ENCODE data around the gene PSMD1. TPM values are rescaled to one million over a fixed set of nuclear protein-coding genes. Genes with fewer than 3 reads are reported as not detected.

PSMD1 gene
- total and polyA plus RNA-seq, 2 donors = 40.4 to 87.6 TPM

- 41% methylated on average over 11 of the region's 11 CpGs for WGBS
- Histone ChIP-seq H3K4me1 (ENCODE audit: control insufficient read depth in 2 of 2, insufficient read depth in 2 of 2, low read length in 2 of 2) (peaks cover 8 to 13% of the 10 kb centered on the region in 2 donors), H3K4me3 (ENCODE audit: low read length in 2 of 2) (peak overlapping the region; percentile 87 to 89), H3K27me3 (ENCODE audit: control insufficient read depth in 2 of 2, insufficient read depth in 1 of 2, low read length in 1 of 2) (peaks cover 0 to 20% of the 10 kb centered on the region in 2 donors), H3K36me3 (ENCODE audit: control insufficient read depth in 2 of 2, insufficient read depth in 2 of 2, low read length in 1 of 2) (no peaks in the 10 kb centered on the region), H3K9me3 (ENCODE audit: control insufficient read depth in 2 of 2, insufficient read depth in 1 of 2, low read length in 1 of 2) (no peaks in the 10 kb centered on the region), H3K27ac (ENCODE audit: low read depth in 1 of 2, low read length in 1 of 2) (peak overlapping the region; percentile 46 to 51)
- peak in 1 of 9 donors; percentile 7 for DNase-seq (ENCODE audit: low read depth in 6 of 9, low spot score in 9 of 9)
Measured at GRCh38 chr2:231197706-231198290, 141.1 kb downstream of the PSMD1 start.

GRCh38 chr2:231198291-231199173 lies 141.9 kb downstream of the PSMD1 start, which contains the start of gene ARMC9:
TSS of gene ARMC9 (plus strand) at chr2:231198631. CDS start at chr2:231206239, 7,608 bp downstream.
- peak within 1 kb of the TSS; percentile 46 to 51 for H3K27ac ChIP-seq (ENCODE audit: low read depth in 1 of 2, low read length in 1 of 2)
- WGBS = 1% methylated on average over 83 of the region's 83 CpGs
- peak; percentile 23 to 84 (median 66) for DNase-seq (ENCODE audit: low read depth in 6 of 9, low spot score in 9 of 9)

GRCh38 chr2:231199219-231199618 lies 142.6 kb downstream of the PSMD1 start:
- Histone ChIP-seq H3K4me3 (ENCODE audit: low read length in 2 of 2) (peak overlapping the region; percentile 87 to 89), H3K9me3 (ENCODE audit: control insufficient read depth in 2 of 2, insufficient read depth in 1 of 2, low read length in 1 of 2) (no peaks in the 10 kb centered on the region), H3K4me1 (ENCODE audit: control insufficient read depth in 2 of 2, insufficient read depth in 2 of 2, low read length in 2 of 2) (peaks cover 8 to 13% of the 10 kb centered on the region in 2 donors), H3K27ac (ENCODE audit: low read depth in 1 of 2, low read length in 1 of 2) (no peak overlapping the region), H3K27me3 (ENCODE audit: control insufficient read depth in 2 of 2, insufficient read depth in 1 of 2, low read length in 1 of 2) (peaks cover 0 to 20% of the 10 kb centered on the region in 2 donors), H3K36me3 (ENCODE audit: control insufficient read depth in 2 of 2, insufficient read depth in 2 of 2, low read length in 1 of 2) (no peaks in the 10 kb centered on the region)
- DNase-seq (ENCODE audit: low read depth in 6 of 9, low spot score in 9 of 9) = no peak
- WGBS = 73% methylated on average over 5 of the region's 5 CpGs

More at GRCh38 chr2:231198291-231199173, 141.9 kb downstream of the PSMD1 start, which contains the start of gene ARMC9:
- peak within 1 kb of the TSS; percentile 87 to 89 for H3K4me3 ChIP-seq (ENCODE audit: low read length in 2 of 2)
- H3K36me3 ChIP-seq (ENCODE audit: control insufficient read depth in 2 of 2, insufficient read depth in 2 of 2, low read length in 1 of 2) = no peaks in the 10 kb centered on the region
- peaks cover 8 to 13% of the 10 kb centered on the region in 2 donors for H3K4me1 ChIP-seq (ENCODE audit: control insufficient read depth in 2 of 2, insufficient read depth in 2 of 2, low read length in 2 of 2)
- H3K27me3 ChIP-seq (ENCODE audit: control insufficient read depth in 2 of 2, insufficient read depth in 1 of 2, low read length in 1 of 2) = peaks cover 0 to 20% of the 10 kb centered on the region in 2 donors
- no peaks in the 10 kb centered on the region for H3K9me3 ChIP-seq (ENCODE audit: control insufficient read depth in 2 of 2, insufficient read depth in 1 of 2, low read length in 1 of 2)

GRCh38 chr2:231200805-231201474 lies 144.3 kb downstream of the PSMD1 start:
- peaks cover 8 to 13% of the 10 kb centered on the region in 2 donors for H3K4me1 ChIP-seq (ENCODE audit: control insufficient read depth in 2 of 2, insufficient read depth in 2 of 2, low read length in 2 of 2)
- no peak for DNase-seq (ENCODE audit: low read depth in 6 of 9, low spot score in 9 of 9)

GRCh38 chr2:231201475-231201814 lies 144.8 kb downstream of the PSMD1 start:
- DNase-seq (ENCODE audit: low read depth in 6 of 9, low spot score in 9 of 9) = no peak
- WGBS = 89% methylated on average over 4 of the region's 4 CpGs
- H3K9me3 ChIP-seq (ENCODE audit: control insufficient read depth in 2 of 2, insufficient read depth in 1 of 2, low read length in 1 of 2) = no peaks in the 10 kb centered on the region
- peaks cover 0 to 13% of the 10 kb centered on the region in 2 donors for H3K27me3 ChIP-seq (ENCODE audit: control insufficient read depth in 2 of 2, insufficient read depth in 1 of 2, low read length in 1 of 2)
- H3K4me3 ChIP-seq (ENCODE audit: low read length in 2 of 2) = no peak overlapping the region
- peaks cover 8 to 13% of the 10 kb centered on the region in 2 donors for H3K4me1 ChIP-seq (ENCODE audit: control insufficient read depth in 2 of 2, insufficient read depth in 2 of 2, low read length in 2 of 2)
- H3K36me3 ChIP-seq (ENCODE audit: control insufficient read depth in 2 of 2, insufficient read depth in 2 of 2, low read length in 1 of 2) = no peaks in the 10 kb centered on the region
- no peak overlapping the region for H3K27ac ChIP-seq (ENCODE audit: low read depth in 1 of 2, low read length in 1 of 2)

More at GRCh38 chr2:231200805-231201474, 144.3 kb downstream of the PSMD1 start:
- Histone ChIP-seq H3K4me3 (ENCODE audit: low read length in 2 of 2) (no peak overlapping the region), H3K27ac (ENCODE audit: low read depth in 1 of 2, low read length in 1 of 2) (no peak overlapping the region), H3K36me3 (ENCODE audit: control insufficient read depth in 2 of 2, insufficient read depth in 2 of 2, low read length in 1 of 2) (no peaks in the 10 kb centered on the region), H3K27me3 (ENCODE audit: control insufficient read depth in 2 of 2, insufficient read depth in 1 of 2, low read length in 1 of 2) (peaks cover 0 to 16% of the 10 kb centered on the region in 2 donors), H3K9me3 (ENCODE audit: control insufficient read depth in 2 of 2, insufficient read depth in 1 of 2, low read length in 1 of 2) (no peaks in the 10 kb centered on the region)
- WGBS = 90% methylated on average over 3 of the region's 3 CpGs

- peaks cover 5 to 8% of the 10 kb centered on the region in 2 donors for H3K4me1 ChIP-seq (ENCODE audit: control insufficient read depth in 2 of 2, insufficient read depth in 2 of 2, low read length in 2 of 2)
- DNase-seq (ENCODE audit: low read depth in 6 of 9, low spot score in 9 of 9) = no peak
- H3K27me3 ChIP-seq (ENCODE audit: control insufficient read depth in 2 of 2, insufficient read depth in 1 of 2, low read length in 1 of 2) = peaks cover 0 to 13% of the 10 kb centered on the region in 2 donors
- WGBS = 98% methylated on average over 7 of the region's 7 CpGs
- no peaks in the 10 kb centered on the region for H3K9me3 ChIP-seq (ENCODE audit: control insufficient read depth in 2 of 2, insufficient read depth in 1 of 2, low read length in 1 of 2)
- no peak overlapping the region for H3K27ac ChIP-seq (ENCODE audit: low read depth in 1 of 2, low read length in 1 of 2)
- no peak overlapping the region for H3K4me3 ChIP-seq (ENCODE audit: low read length in 2 of 2)
- H3K36me3 ChIP-seq (ENCODE audit: control insufficient read depth in 2 of 2, insufficient read depth in 2 of 2, low read length in 1 of 2) = no peaks in the 10 kb centered on the region
Measured at GRCh38 chr2:231203087-231203486, 146.4 kb downstream of the PSMD1 start.

- H3K36me3 ChIP-seq (ENCODE audit: control insufficient read depth in 2 of 2, insufficient read depth in 2 of 2, low read length in 1 of 2) = peaks cover 0 to 3% of the 10 kb centered on the region in 2 donors
- H3K9me3 ChIP-seq (ENCODE audit: control insufficient read depth in 2 of 2, insufficient read depth in 1 of 2, low read length in 1 of 2) = no peaks in the 10 kb centered on the region
- peaks cover 0 to 2% of the 10 kb centered on the region in 2 donors for H3K4me1 ChIP-seq (ENCODE audit: control insufficient read depth in 2 of 2, insufficient read depth in 2 of 2, low read length in 2 of 2)
- no peak overlapping the region for H3K4me3 ChIP-seq (ENCODE audit: low read length in 2 of 2)
- 98% methylated on average over 3 of the region's 3 CpGs for WGBS
- DNase-seq (ENCODE audit: low read depth in 6 of 9, low spot score in 9 of 9) = no peak
- H3K27me3 ChIP-seq (ENCODE audit: control insufficient read depth in 2 of 2, insufficient read depth in 1 of 2, low read length in 1 of 2) = peaks cover 0 to 7% of the 10 kb centered on the region in 2 donors
- no peak overlapping the region for H3K27ac ChIP-seq (ENCODE audit: low read depth in 1 of 2, low read length in 1 of 2)
Measured at GRCh38 chr2:231204146-231204545, 147.5 kb downstream of the PSMD1 start.

GRCh38 chr2:231204581-231204980 lies 147.9 kb downstream of the PSMD1 start:
- Histone ChIP-seq H3K9me3 (ENCODE audit: control insufficient read depth in 2 of 2, insufficient read depth in 1 of 2, low read length in 1 of 2) (no peaks in the 10 kb centered on the region), H3K27ac (ENCODE audit: low read depth in 1 of 2, low read length in 1 of 2) (no peak overlapping the region), H3K4me1 (ENCODE audit: control insufficient read depth in 2 of 2, insufficient read depth in 2 of 2, low read length in 2 of 2) (no peaks in the 10 kb centered on the region), H3K4me3 (ENCODE audit: low read length in 2 of 2) (no peak overlapping the region), H3K27me3 (ENCODE audit: control insufficient read depth in 2 of 2, insufficient read depth in 1 of 2, low read length in 1 of 2) (peaks cover 0 to 4% of the 10 kb centered on the region in 2 donors), H3K36me3 (ENCODE audit: control insufficient read depth in 2 of 2, insufficient read depth in 2 of 2, low read length in 1 of 2) (peaks cover 0 to 3% of the 10 kb centered on the region in 2 donors)
- no peak for DNase-seq (ENCODE audit: low read depth in 6 of 9, low spot score in 9 of 9)
- WGBS = 97% methylated on average over 5 of the region's 5 CpGs
